A549 (cell line): ENCODE measurements around the gene RAD9A. TPM values are rescaled to one million over a fixed set of nuclear protein-coding genes. Genes with fewer than 3 reads are reported as not detected.
A peak's percentile ranks its signal among the peaks of the same experiment; 100 is the strongest.

Source experiments
- ATAC-seq, 2 experiments: fragments of 200-7000 bp in 1 of 2; fragments of >200 bp in 1 of 2; cut with Nextera tagmentation in 1 of 2; cut with Tn5 transposase in 1 of 2; 3 replicates each; pipeline versions ENCODE4 v1.8.0 to v1.9.1; 2018 to 2020; ENCODE audit warnings: mild to moderate bottlenecking in 1 of 2, moderate library complexity in 1 of 2
- CTCF ChIA-PET: fragments of 300-600 bp; sonication (Branson Sonifier 250); formaldehyde crosslinking; extraction: SDS; loops from one replicate; lab custom pipeline; 2021; ENCODE audit warnings: antibody characterized with exemption, inconsistent platforms; lab: Yijun Ruan, JAX
- POLR2A ChIA-PET: fragments of 350-600 bp; formaldehyde crosslinking; extraction: SDS; loops from one replicate; lab custom pipeline; 2021; ENCODE audit warnings: antibody characterized with exemption, inconsistent platforms; lab: Yijun Ruan, JAX
- DNase-seq, 2 experiments: peaks; one replicate each; pipeline versions ENCODE4 v3.0.0 to v3.0.0-alpha.2; 2011 to 2016; ENCODE audit warnings: low read depth in 1 of 2, low spot score in 1 of 2
- FAIRE-seq: peaks from 2 replicates; lab custom pipeline; 2011; peaks lifted over from hg19 to GRCh38; lab: Jason Lieb, UNC
- H3K27ac ChIP-seq, 2 experiments: fragments of >200 bp; sonication (Bioruptor Twin); formaldehyde crosslinking; 3 replicates each; pipeline ENCODE4 v1.5.1; 2016 to 2017
- H3K4me1 ChIP-seq: fragments of >200 bp; sonication (Bioruptor Twin); formaldehyde crosslinking; 3 replicates; pipeline ENCODE4 v1.6.1; 2016
- H3K4me2 ChIP-seq: fragments of >200 bp; sonication (Bioruptor Twin); formaldehyde crosslinking; 3 replicates; pipeline ENCODE4 v1.6.1; 2016
- H3K4me3 ChIP-seq: fragments of >200 bp; sonication (Bioruptor Twin); formaldehyde crosslinking; 3 replicates; pipeline ENCODE4 v1.5.1; 2016
- H3K9me3 ChIP-seq: fragments of >200 bp; sonication (Bioruptor Twin); formaldehyde crosslinking; 3 replicates; pipeline ENCODE4 v1.6.1; 2016
- BCL3 ChIP-seq: fragments of >200 bp; sonication (Bioruptor Twin); formaldehyde crosslinking; IDR thresholded peaks from 3 replicates; pipeline ENCODE4 v1.6.1; 2016
- BHLHE40 ChIP-seq: IDR thresholded peaks from 2 replicates; pipeline ENCODE4 v1.6.1; 2012; ENCODE audit warnings: low read depth, low read length, inconsistent platforms
- CBX2 ChIP-seq: fragments of 200-600 bp; sonication (generic); IDR thresholded peaks from 2 replicates; pipeline ENCODE4 v1.6.1; 2016; ENCODE audit warnings: low read depth, mild to moderate bottlenecking, borderline replicate concordance
- CEBPB ChIP-seq, 2 experiments: fragments of >200 bp in 1 of 2; sonication (Bioruptor Twin) in 1 of 2; formaldehyde crosslinking in 1 of 2; IDR thresholded peaks; 2 replicates each; pipeline ENCODE4 v1.6.1; 2012 to 2016
- CTCF ChIP-seq: fragments of >200 bp; sonication (Bioruptor Twin); formaldehyde crosslinking; IDR thresholded peaks from 3 replicates; pipeline ENCODE4 v1.5.1; 2016
- E2F6 ChIP-seq: IDR thresholded peaks from 2 replicates; pipeline ENCODE4 v1.6.1; 2012; ENCODE audit warnings: low read depth, borderline replicate concordance
- EHF ChIP-seq: fragments of 250-450 bp; sonication (Bioruptor Pico); IDR thresholded peaks from 2 replicates; pipeline ENCODE4 v1.5.0; 2020; ENCODE audit warnings: mild to moderate bottlenecking
- EHMT2 ChIP-seq: fragments of 200-600 bp; sonication (generic); IDR thresholded peaks from 2 replicates; pipeline ENCODE4 v1.6.1; 2016; ENCODE audit warnings: antibody characterized with exemption, low read depth, mild to moderate bottlenecking, moderate library complexity
- ESRRA ChIP-seq: fragments of 150-350 bp; IDR thresholded peaks from 2 replicates; pipeline ENCODE4 v1.6.1; 2014; ENCODE audit warnings: mild to moderate bottlenecking, low read length, borderline replicate concordance
- FOSB ChIP-seq: fragments of 250-450 bp; sonication (Bioruptor Pico); IDR thresholded peaks from 2 replicates; pipeline ENCODE4 v1.5.0; 2020; ENCODE audit warnings: mild to moderate bottlenecking, moderate library complexity
- FOXS1 ChIP-seq: fragments of 250-450 bp; sonication (Bioruptor Pico); IDR thresholded peaks from 2 replicates; pipeline ENCODE4 v1.5.0; 2020; ENCODE audit warnings: mild to moderate bottlenecking, moderate library complexity
- GATA3 ChIP-seq: IDR thresholded peaks from 2 replicates; pipeline ENCODE4 v1.6.1; 2012; ENCODE audit warnings: borderline replicate concordance
- HES2 ChIP-seq: fragments of >200 bp; sonication (Bioruptor Twin); formaldehyde crosslinking; IDR thresholded peaks from 2 replicates; pipeline ENCODE4 v1.6.1; 2016
- HOXA7 ChIP-seq: fragments of 250-450 bp; sonication (Bioruptor Pico); IDR thresholded peaks from 2 replicates; pipeline ENCODE4 v1.5.0; 2020; ENCODE audit warnings: mild to moderate bottlenecking, moderate library complexity
- HOXB13 ChIP-seq: fragments of 250-450 bp; sonication (Bioruptor Pico); IDR thresholded peaks from 2 replicates; pipeline ENCODE4 v1.5.0; 2020; ENCODE audit warnings: low read depth, mild to moderate bottlenecking, moderate library complexity
- HOXB5 ChIP-seq: fragments of 250-450 bp; sonication (Bioruptor Pico); IDR thresholded peaks from 2 replicates; pipeline ENCODE4 v1.5.0; 2020; ENCODE audit warnings: mild to moderate bottlenecking, moderate library complexity
- JUN ChIP-seq, 2 experiments: fragments of >200 bp; sonication (Bioruptor Twin); formaldehyde crosslinking; IDR thresholded peaks; 2 replicates in 1 of 2; 3 replicates in 1 of 2; pipeline ENCODE4 v1.6.1; 2016 to 2017
- KDM1A ChIP-seq: fragments of 200-600 bp; sonication (generic); IDR thresholded peaks from 2 replicates; pipeline ENCODE4 v1.6.1; 2016; ENCODE audit warnings: low read depth, mild to moderate bottlenecking
- NFE2L2 ChIP-seq: fragments of 150-350 bp; conservative IDR thresholded peaks from 2 replicates; pipeline ENCODE4 v1.6.1; 2014; ENCODE audit warnings: low read length
- NR3C1 ChIP-seq: fragments of >200 bp; sonication (Bioruptor Twin); formaldehyde crosslinking; IDR thresholded peaks from 3 replicates; pipeline ENCODE4 v1.6.1; 2017
- PHF8 ChIP-seq: fragments of 200-600 bp; sonication (generic); IDR thresholded peaks from 2 replicates; pipeline ENCODE4 v1.6.1; 2016; ENCODE audit warnings: low read depth, mild to moderate bottlenecking, antibody characterized with exemption, moderate library complexity, borderline replicate concordance
- RCOR1 ChIP-seq: fragments of 150-350 bp; IDR thresholded peaks from 2 replicates; pipeline ENCODE4 v1.6.1; 2014; ENCODE audit warnings: antibody characterized with exemption, low read length, low read depth
- SMC3 ChIP-seq: fragments of >200 bp; sonication (Bioruptor Twin); formaldehyde crosslinking; IDR thresholded peaks from 3 replicates; pipeline ENCODE4 v1.6.1; 2018; ENCODE audit warnings: inconsistent platforms
- SREBF2 ChIP-seq: fragments of 450-650 bp; IDR thresholded peaks from 2 replicates; pipeline ENCODE4 v1.6.1; 2014; ENCODE audit warnings: mild to moderate bottlenecking, moderate library complexity
- TFCP2L1 ChIP-seq: fragments of 250-450 bp; sonication (Bioruptor Pico); IDR thresholded peaks from 2 replicates; pipeline ENCODE4 v1.5.0; 2021; ENCODE audit warnings: mild to moderate bottlenecking
- TP53 ChIP-seq: fragments of 250-450 bp; sonication (Bioruptor Pico); IDR thresholded peaks from 2 replicates; pipeline ENCODE4 v1.5.0; 2021; ENCODE audit warnings: mild to moderate bottlenecking, moderate library complexity
- USF2 ChIP-seq: fragments of 450-650 bp; IDR thresholded peaks from 2 replicates; pipeline ENCODE4 v1.6.1; 2014; ENCODE audit warnings: antibody characterized with exemption
- ZFP36 ChIP-seq: fragments of 450-650 bp; IDR thresholded peaks from 2 replicates; pipeline ENCODE4 v1.6.1; 2014; ENCODE audit warnings: borderline replicate concordance; ENCODE audit not compliant: partially characterized antibody
- WGBS: methylation state at CpG from one replicate; pipeline ENCODE4 v1.1.6; 2017; ENCODE audit errors: missing lambda C conversion rate; 5-methylcytosine and 5-hydroxymethylcytosine counted together
- polyA minus RNA-seq: library from RNA; depleted of rRNA, polyadenylated mRNA; stranded (reverse); fragments of >200 nt; gene quantifications from 2 replicates; pipeline ENCODE4 v1.2.3, GENCODE V29; 2011; rRNA and poly(A)+ RNA removed
- polyA plus RNA-seq, 4 experiments: library from polyadenylated mRNA; depleted of rRNA in 3 of 4; stranded (reverse); fragments of >200 nt; fragmentation: RNase III in 1 of 4; extraction: RNeasy Plus Mini Kit Qiagen cat#74134 plus additional on column Dnase treatment in 1 of 4; gene quantifications; 2 replicates in 3 of 4; 3 replicates in 1 of 4; pipeline ENCODE4 v1.2.3, GENCODE V29; 2011 to 2017
- TF ChIP-seq, protein P1 (sequence below): IDR thresholded peaks from 2 replicates; pipeline ENCODE4 v1.6.1; 2012
- TF ChIP-seq, protein P2 (sequence below): fragments of 250-450 bp; sonication (Bioruptor Pico); IDR thresholded peaks from 2 replicates; pipeline ENCODE4 v1.5.0; 2020; ENCODE audit warnings: low read depth, mild to moderate bottlenecking, moderate library complexity
- TF ChIP-seq, protein P3 (sequence below): fragments of 150-350 bp; IDR thresholded peaks from 2 replicates; pipeline ENCODE4 v1.6.1; 2014; ENCODE audit warnings: low read depth, mild to moderate bottlenecking, low read length

The RAD9A gene
- 19.0 and 19.6 TPM in 2 replicates for polyA plus RNA-seq (2011; rRNA removed)
- polyA plus RNA-seq (2012; cell fraction: cytosol; rRNA removed), result 56.6 and 74.8 TPM in 2 replicates
- 286 and 297 TPM in 2 replicates for polyA plus RNA-seq (2012; cell fraction: nucleus; rRNA removed)
- 41.6 to 43.7 TPM (median 43.0 TPM) in 3 replicates for polyA plus RNA-seq (2017; fragmentation: RNase III; extraction: RNeasy Plus Mini Kit Qiagen cat#74134 plus additional on column Dnase treatment)
- 12.8 and 14.6 TPM in 2 replicates for polyA minus RNA-seq

GRCh38 chr11:67391304-67392182, at the start of gene RAD9A:
Gene RAD9A, plus strand, starts transcription at chr11:67391986. Its CDS starts 59 bp downstream, at chr11:67392045.
- Histone ChIP-seq H3K9me3 (no peaks in the 10 kb centered on the region), H3K27ac (peak within 1 kb of the TSS; percentile 85 to 90), H3K4me2 (peak within 1 kb of the TSS; percentile 92), H3K4me3 (peak within 1 kb of the TSS; percentile 77), H3K4me1 (peaks cover 19% of the 10 kb centered on the region; the same call in 2 of the 3 replicates)
- WGBS, result 3% methylated on average over 48 of the region's 75 CpGs
- ChIA-PET CTCF (interaction anchor here (0.6 to 46.2 kb wide), 9 partner anchors 1 to 129 kb away, joined by 3 to 1913 read pairs (median 8); partner anchors contain the start of genes CLCF1, PITPNM1, POLD4 and PPP1CA), POLR2A (interaction anchor here (0.8 to 2.5 kb wide), 12 partner anchors 10 to 74 kb away, joined by 3 to 21 read pairs (median 3); partner anchors contain the start of genes POLD4 and PPP1CA)
- FAIRE-seq (no peak), DNase-seq (peak; percentile 94 to 97), ATAC-seq (peak; percentile 59 to 77)
- TF ChIP-seq GATA3 (peak; percentile 52; the same call in 1 of the 2 replicates), RCOR1 (no peak), HES2 (no peak), FOSB (no peak), EHMT2 (no peak), BHLHE40 (peak; percentile 95), EHF (0 out of 2 replicates have a peak, but pooled peaks have one; percentile 43), FOXS1 (CRISPR knock-in tag) (peak; percentile 71; the same call in 1 of the 2 replicates), HOXB5 (CRISPR knock-in tag) (peak; percentile 91; the same call in 1 of the 2 replicates), HOXB13 (CRISPR knock-in tag) (peak; percentile 89), CBX2 (no peak), USF2 (peak; percentile 100), TP53 (CRISPR knock-in tag) (peak; percentile 78; the same call in 1 of the 2 replicates), CTCF (no peak), SREBF2 (no peak), NFE2L2 (no peak), NR3C1 (no peak), PHF8 (peak; percentile 81), JUN (IDR thresholded peaks at IDR 0.05) (peak; percentile 63 to 89), ESRRA (no peak), BCL3 (0 out of 3 replicates have a peak, but pooled peaks have one; percentile 47), CEBPB (IDR thresholded peaks at IDR 0.05) (no peak), ZFP36 (no peak), SMC3 (no peak), HOXA7 (CRISPR knock-in tag) (no peak), KDM1A (no peak), TFCP2L1 (0 out of 2 replicates have a peak, but pooled peaks have one; percentile 76), E2F6 (no peak; the same call in 1 of the 2 replicates)
- TF ChIP-seq, protein P1, sequence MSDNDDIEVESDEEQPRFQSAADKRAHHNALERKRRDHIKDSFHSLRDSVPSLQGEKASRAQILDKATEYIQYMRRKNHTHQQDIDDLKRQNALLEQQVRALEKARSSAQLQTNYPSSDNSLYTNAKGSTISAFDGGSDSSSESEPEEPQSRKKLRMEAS, result peak; percentile 99
- TF ChIP-seq, protein P2, sequence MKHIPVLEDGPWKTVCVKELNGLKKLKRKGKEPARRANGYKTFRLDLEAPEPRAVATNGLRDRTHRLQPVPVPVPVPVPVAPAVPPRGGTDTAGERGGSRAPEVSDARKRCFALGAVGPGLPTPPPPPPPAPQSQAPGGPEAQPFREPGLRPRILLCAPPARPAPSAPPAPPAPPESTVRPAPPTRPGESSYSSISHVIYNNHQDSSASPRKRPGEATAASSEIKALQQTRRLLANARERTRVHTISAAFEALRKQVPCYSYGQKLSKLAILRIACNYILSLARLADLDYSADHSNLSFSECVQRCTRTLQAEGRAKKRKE (CRISPR knock-in tag), result peak; percentile 84
- TF ChIP-seq, protein P3, sequence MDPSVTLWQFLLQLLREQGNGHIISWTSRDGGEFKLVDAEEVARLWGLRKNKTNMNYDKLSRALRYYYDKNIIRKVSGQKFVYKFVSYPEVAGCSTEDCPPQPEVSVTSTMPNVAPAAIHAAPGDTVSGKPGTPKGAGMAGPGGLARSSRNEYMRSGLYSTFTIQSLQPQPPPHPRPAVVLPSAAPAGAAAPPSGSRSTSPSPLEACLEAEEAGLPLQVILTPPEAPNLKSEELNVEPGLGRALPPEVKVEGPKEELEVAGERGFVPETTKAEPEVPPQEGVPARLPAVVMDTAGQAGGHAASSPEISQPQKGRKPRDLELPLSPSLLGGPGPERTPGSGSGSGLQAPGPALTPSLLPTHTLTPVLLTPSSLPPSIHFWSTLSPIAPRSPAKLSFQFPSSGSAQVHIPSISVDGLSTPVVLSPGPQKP, result no peak
